Stimulated activated CD8-positive, alpha-beta memory T cell treated with anti-CD3 and anti-CD28 coated beads, Interleukin-4, amount 100 ng/mL, for 1 hour (primary cell): Measurements from ENCODE around the gene CDK2.

Experiments used
- DNase-seq, 2 donors: peaks; one replicate each; pipeline ENCODE4 v3.0.0-alpha.2; 2020; ENCODE audit warnings: low read depth in 2 of 2, low spot score in 1 of 2

The CDK2 gene

DNA sequence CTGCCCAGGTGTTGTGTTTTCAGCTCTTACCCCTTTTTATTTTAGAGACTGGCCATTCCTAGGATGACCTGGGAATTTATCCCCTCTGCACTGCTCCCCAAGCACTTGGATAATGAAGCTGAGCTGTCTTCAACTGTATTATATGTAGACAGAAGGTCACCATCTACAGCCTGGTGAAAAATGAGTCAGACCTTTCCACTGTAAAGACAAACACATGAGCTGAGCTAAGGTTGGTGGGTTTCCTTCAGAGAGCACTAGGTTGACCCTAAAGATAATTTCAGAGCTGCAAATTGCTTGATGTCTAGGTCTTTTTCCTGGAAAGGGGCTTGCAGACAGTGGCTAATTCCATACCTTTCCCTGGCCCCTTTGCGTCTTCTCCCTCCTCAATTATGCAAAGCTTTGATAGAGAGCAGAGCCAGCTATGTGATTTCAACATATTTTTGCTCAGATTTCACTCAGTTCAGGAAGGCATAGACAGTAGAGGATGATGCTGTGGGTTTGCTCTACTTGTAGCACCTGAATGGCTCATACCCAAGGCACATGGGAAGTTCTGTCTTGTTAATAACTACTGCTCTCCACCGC lies 45.0 kb downstream of the CDK2 start:
- no peak for DNase-seq

DNA sequence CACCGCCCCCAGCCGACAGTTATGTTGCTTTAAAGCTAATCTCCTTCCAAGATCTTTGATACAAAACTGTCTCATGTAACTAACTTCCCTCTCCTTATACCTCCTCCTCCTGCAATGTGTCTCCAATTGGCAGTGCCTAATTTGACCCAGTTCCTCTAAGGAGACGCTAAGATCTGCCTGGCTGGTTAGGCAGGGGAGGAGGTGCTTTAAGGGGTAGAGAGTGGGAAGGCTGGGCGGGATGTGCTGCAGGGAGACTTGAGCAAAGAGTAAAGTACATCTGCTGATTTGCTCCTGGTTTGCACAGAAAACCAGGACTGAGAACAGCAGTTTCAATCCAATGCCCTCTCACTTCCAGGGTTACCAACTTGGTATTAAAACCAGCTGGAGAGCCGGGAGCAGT lies 46.9 kb downstream of the CDK2 start:
- no peak for DNase-seq

DNA sequence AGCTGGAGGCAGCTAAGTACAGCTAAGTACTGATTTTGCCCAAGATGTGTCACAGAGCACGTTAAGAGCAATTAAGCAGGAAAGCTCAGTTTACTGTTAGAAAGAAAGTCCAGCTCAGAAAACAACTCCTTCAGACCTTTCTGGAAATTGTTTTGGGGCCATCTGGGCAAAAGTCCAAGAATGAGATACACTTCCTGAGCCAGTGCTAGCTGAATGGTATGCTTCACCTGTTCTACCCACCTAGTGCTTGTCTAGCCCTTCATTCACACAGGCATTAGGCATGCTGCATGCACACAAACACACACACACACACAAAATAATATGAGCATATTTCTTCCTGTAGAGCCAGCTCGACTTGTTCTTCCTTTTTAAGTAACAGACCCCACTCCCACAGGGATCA lies 47.6 kb downstream of the CDK2 start:
- DNase-seq = no peak

DNA sequence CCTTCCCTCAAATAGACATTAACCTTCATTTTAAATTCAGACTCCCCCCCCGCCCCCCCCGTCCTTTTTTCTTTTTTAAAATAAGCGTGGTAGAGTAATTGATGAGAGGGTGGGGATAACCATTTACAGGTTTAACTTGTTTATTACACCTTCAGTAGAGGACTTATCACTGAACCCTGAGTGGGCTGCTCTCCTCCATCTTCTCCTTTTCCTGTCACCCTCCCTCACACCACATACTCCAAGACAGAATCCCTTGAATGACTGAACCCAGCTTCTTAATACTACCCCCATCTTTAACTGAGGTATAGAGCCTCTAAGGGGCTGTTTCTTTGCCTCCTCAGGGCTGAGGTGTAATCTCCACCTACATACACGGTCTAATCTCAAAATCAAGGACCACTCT lies 50.6 kb downstream of the CDK2 start:
- no peak for DNase-seq

DNA sequence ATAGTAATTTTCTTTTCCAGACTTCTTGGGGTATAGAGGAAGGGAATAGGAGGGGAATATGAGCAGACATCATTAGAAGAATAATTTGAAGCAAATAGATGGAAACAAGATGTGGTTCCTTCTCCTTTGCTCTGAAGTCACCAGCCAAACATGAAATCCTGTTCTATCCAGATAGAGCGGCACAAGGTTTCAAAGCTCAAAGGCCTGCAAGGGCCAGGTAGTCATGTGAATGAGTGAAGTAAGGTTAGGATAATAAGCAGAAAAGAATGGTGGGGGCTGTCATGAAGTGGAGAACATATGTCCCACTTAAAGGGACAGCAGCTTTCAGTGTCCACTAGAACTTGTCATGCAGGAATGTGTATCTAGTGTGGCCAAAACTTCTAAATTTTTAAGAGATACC lies 51.7 kb downstream of the CDK2 start:
- no peak for DNase-seq

DNA sequence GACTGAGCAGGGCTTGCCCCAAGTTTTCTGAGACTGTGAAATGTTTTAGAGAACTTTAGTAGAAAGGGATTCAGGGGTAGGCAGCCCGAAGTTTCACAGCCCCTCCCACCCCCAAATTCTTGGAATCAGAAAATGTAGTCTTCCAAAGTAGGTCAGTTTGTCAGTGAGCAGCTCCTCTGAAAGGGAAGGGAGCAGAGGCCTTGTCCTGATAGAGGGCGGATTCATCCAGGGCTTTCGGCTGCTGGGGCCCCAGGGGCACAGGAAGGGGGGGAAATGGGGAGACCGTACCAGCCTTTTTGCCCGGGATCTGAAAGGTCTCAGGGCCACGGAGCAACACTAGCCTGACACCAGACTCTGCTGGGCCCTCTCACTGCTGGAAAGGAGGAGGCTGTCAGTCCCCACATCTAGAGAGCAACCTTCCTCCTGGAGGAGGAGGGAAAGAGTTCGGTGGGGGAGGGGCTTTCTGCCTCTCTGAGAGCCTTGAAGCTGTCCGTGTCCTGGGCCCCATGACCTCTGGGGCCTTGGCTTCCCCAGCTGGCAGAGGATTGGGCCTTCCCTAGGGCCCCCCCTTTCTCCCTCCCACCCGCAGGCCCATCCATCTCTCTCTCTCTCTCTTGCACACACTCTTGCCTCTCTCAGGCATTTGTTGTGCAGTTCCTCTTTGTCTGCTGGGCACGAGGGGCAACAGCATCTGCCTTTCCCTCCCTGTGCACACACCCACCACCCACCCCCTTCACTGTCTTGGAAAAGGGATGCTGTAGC lies 54.0 kb downstream of the CDK2 start, which contains the start of gene IKZF4:
TSS of gene IKZF4 (plus strand) at position 621 of the 762 bp plus-strand sequence. CDS start 451 bp downstream, outside the sequence.
- no peak for DNase-seq

DNA sequence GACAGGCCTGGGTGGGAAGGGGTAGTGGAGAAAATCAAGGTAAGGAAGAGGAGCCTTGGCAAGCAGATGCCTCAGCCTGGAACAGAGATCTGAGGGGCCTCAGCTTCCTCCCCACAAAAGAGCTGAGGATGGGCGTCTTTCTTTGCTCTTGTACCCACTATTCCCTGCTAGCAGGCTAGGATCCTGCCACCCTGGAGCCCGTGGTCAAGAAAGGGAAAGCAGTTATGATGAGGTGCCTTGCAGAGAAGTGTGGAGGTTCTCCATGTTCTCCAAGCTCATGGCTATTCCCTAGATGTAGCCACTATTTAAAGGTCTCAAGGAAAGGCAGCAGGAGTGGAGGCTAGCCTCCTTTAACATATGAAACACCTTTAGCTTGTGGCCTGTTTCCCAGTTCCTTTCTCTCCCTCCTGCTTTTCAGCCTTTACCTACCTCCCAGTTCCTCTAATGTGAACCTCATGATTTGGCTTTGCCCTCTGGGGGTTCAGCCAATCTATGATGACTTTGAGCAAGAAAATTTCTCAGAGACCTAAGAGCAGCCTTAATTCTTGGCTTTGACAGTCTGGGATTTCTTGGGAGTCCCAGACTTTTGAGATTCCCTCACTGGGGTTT lies 55.4 kb downstream of the CDK2 start:
- no peak for DNase-seq
